NB4 (cell line): ENCODE data around the gene CEP250.

ENCODE experiments used
- MYC ChIP-seq: IDR thresholded peaks from 2 replicates; pipeline ENCODE4 v1.6.1; 2011; ENCODE audit warnings: low read depth, low read length
- POLR2A ChIP-seq: IDR thresholded peaks from 2 replicates; pipeline ENCODE4 v1.6.1; 2011; ENCODE audit warnings: mild to moderate bottlenecking; ENCODE audit not compliant: insufficient read length; ENCODE audit errors: extremely low read depth
- TF ChIP-seq, protein P1 (sequence below): IDR thresholded peaks from one replicate; pipeline ENCODE4 v1.5.1; 2012; ENCODE audit warnings: low read depth, low read length

DNA sequence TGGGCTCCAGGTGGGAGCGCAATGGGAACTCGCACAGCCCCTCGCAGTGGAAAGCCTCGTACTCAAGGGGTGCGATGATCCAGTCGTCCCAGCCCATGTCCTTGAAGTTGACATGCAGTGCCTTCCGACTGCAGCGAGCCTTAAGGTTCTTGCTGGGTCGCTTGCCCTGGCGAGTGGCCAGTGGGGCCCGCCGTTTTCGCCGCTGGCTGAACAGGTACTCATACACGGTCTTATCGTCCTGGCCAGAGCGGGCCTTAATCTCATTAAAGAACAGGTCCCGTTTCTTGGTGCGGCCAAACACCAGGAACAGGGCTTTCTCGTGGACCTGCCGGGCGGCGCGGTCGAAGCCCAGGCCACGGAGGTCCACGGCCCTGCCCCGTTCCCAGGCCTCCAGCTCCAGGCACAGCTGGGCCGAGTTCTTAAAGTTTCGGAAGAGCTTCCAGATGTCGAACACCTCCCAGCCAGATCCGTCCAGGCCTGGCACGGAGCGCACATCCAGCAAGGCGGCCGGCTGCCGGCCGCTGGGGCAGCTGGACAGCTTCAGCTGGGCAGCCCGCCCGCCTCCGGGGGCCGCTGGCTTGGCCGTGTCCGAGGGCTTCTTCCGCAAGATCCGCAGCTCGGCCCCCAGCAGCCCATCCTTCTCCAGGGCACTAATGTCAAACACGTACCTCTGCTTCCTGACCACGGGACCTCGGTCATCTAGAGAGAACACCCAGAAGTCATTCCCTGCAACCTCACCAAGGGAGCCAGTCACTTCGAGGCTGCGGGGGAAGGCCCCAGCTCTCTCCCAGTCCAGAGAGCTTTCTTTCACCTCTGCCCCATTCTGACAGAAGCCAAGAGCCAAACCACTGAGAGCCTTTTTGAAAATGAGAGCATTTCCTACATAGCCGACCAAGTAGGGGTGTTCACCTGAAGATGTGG is 21.1 kb upstream of the CEP250 start:
- TF ChIP-seq, protein P1, sequence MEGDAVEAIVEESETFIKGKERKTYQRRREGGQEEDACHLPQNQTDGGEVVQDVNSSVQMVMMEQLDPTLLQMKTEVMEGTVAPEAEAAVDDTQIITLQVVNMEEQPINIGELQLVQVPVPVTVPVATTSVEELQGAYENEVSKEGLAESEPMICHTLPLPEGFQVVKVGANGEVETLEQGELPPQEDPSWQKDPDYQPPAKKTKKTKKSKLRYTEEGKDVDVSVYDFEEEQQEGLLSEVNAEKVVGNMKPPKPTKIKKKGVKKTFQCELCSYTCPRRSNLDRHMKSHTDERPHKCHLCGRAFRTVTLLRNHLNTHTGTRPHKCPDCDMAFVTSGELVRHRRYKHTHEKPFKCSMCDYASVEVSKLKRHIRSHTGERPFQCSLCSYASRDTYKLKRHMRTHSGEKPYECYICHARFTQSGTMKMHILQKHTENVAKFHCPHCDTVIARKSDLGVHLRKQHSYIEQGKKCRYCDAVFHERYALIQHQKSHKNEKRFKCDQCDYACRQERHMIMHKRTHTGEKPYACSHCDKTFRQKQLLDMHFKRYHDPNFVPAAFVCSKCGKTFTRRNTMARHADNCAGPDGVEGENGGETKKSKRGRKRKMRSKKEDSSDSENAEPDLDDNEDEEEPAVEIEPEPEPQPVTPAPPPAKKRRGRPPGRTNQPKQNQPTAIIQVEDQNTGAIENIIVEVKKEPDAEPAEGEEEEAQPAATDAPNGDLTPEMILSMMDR: no peak
- TF ChIP-seq POLR2A: no peak
- TF ChIP-seq MYC: no peak
